Rectal smooth muscle tissue (tissue), 1 donor: ENCODE data around the gene SYT13.

Experiments used
- H3K27ac ChIP-seq: one replicate; pipeline ENCODE4 v1.7.0; 2013; ENCODE audit warnings: low read depth, low read length, inconsistent platforms
- H3K27me3 ChIP-seq: one replicate; pipeline ENCODE4 v1.7.0; 2013; ENCODE audit warnings: low read length; ENCODE audit not compliant: control insufficient read depth, insufficient read depth
- H3K36me3 ChIP-seq: one replicate; pipeline ENCODE4 v1.7.0; 2013; ENCODE audit warnings: low read length; ENCODE audit not compliant: control insufficient read depth, insufficient read depth
- H3K4me1 ChIP-seq: one replicate; pipeline ENCODE4 v1.7.0; 2013; ENCODE audit warnings: low read length; ENCODE audit not compliant: control insufficient read depth, insufficient read depth
- H3K4me3 ChIP-seq: one replicate; pipeline ENCODE4 v1.7.0; 2013; ENCODE audit warnings: low read length
- H3K9ac ChIP-seq: one replicate; pipeline ENCODE4 v1.7.0; 2013; ENCODE audit warnings: low read length

Gene SYT13

GRCh38 chr11:45282081-45282480 is 4.1 kb downstream of the SYT13 start:
- Histone ChIP-seq H3K9ac (no peak overlapping the region), H3K27ac (no peak overlapping the region), H3K36me3 (no peaks in the 10 kb centered on the region), H3K27me3 (peaks cover 18% of the 10 kb centered on the region), H3K4me3 (no peak overlapping the region), H3K4me1 (no peaks in the 10 kb centered on the region)

- Histone ChIP-seq H3K4me1 (no peaks in the 10 kb centered on the region), H3K36me3 (no peaks in the 10 kb centered on the region), H3K27ac (no peak overlapping the region), H3K9ac (no peak overlapping the region), H3K27me3 (peaks cover 9% of the 10 kb centered on the region), H3K4me3 (no peak overlapping the region)
These were observed 5.7 kb downstream of the SYT13 start for GRCh38 chr11:45280449-45280848.

GRCh38 chr11:45279645-45280044 is 6.5 kb downstream of the SYT13 start:
- Histone ChIP-seq H3K4me1 (no peaks in the 10 kb centered on the region), H3K27ac (no peak overlapping the region), H3K4me3 (no peak overlapping the region), H3K27me3 (peaks cover 4% of the 10 kb centered on the region), H3K9ac (no peak overlapping the region), H3K36me3 (no peaks in the 10 kb centered on the region)

DNA sequence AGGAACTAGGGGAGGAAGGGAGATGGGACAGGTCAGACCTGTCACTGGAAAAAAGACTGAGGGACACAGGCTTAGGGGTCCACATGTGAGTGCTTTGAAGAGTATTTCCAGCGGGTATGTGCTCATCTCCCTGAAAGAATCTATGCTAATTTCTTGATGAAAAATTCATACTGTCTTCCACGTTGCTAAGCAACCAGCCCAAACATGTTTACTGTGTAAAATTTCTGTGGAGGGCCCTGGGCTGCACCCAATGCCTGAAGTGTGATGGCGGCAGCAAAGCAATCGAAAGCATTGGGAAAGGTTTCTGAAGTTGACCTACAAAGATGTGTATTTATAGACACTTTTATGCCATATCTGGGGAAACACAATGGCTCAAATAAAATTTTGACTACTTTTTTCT is 7.4 kb downstream of the SYT13 start:
- Histone ChIP-seq H3K4me1 (no peaks in the 10 kb centered on the region), H3K27me3 (no peaks in the 10 kb centered on the region), H3K27ac (no peak overlapping the region), H3K9ac (no peak overlapping the region), H3K36me3 (no peaks in the 10 kb centered on the region), H3K4me3 (no peak overlapping the region)

- Histone ChIP-seq H3K36me3 (no peaks in the 10 kb centered on the region), H3K9ac (no peak overlapping the region), H3K4me1 (no peaks in the 10 kb centered on the region), H3K27me3 (no peaks in the 10 kb centered on the region), H3K27ac (no peak overlapping the region), H3K4me3 (no peak overlapping the region)
These were observed 10.3 kb downstream of the SYT13 start for GRCh38 chr11:45275828-45276227.

DNA sequence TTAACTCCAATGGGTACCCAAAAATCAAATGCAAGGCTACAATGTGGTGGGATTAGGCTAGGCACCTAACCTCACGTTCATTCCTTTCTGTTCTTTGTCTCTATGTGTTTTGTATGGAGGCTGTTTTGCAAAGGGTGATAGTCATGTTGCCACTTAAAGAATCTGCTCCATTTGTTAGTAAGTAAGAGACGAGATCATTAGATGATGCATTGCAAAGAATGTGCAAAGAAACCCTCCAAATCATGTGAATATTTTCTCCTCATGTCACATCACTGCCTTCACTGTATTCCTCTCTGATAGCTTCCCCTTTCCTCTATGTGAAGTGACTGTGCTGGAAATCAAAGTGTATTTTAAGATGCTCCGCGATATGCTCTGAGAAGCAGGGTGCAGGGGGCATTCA is 11.9 kb downstream of the SYT13 start:
- no peak overlapping the region for H3K27ac ChIP-seq
- no peaks in the 10 kb centered on the region for H3K4me1 ChIP-seq
- no peak overlapping the region for H3K4me3 ChIP-seq
- no peaks in the 10 kb centered on the region for H3K36me3 ChIP-seq
- no peak overlapping the region for H3K9ac ChIP-seq
- no peaks in the 10 kb centered on the region for H3K27me3 ChIP-seq

DNA sequence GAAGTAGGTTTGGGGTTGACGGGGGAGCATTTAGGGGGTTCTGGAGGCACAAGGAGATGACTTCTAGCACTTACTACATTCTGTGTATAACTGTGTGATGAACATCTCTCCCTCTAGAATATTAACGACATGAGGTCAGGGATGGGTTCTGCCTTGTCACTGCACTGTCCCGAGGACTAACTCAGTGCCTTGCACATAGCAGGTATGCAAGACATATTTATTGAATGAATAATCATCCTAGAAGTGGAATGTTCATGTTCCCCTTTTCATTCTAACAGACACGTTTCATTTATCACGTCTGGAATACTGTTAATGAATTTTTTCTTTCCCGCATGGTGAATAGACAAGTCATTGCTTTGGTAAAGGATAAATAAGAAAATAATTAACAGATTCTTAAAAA is 12.6 kb downstream of the SYT13 start:
- no peak overlapping the region for H3K27ac ChIP-seq

GRCh38 chr11:45272701-45273100 is 13.4 kb downstream of the SYT13 start:
- Histone ChIP-seq H3K4me1 (no peaks in the 10 kb centered on the region), H3K27me3 (no peaks in the 10 kb centered on the region), H3K9ac (no peak overlapping the region), H3K36me3 (no peaks in the 10 kb centered on the region), H3K27ac (no peak overlapping the region), H3K4me3 (no peak overlapping the region)

More for the DNA sequence above, 12.6 kb downstream of the SYT13 start:
- Histone ChIP-seq H3K9ac (no peak overlapping the region), H3K36me3 (no peaks in the 10 kb centered on the region), H3K4me3 (no peak overlapping the region), H3K27me3 (no peaks in the 10 kb centered on the region), H3K4me1 (no peaks in the 10 kb centered on the region)

- Histone ChIP-seq H3K27ac (no peak overlapping the region), H3K36me3 (no peaks in the 10 kb centered on the region), H3K9ac (no peak overlapping the region), H3K4me1 (no peaks in the 10 kb centered on the region), H3K4me3 (no peak overlapping the region), H3K27me3 (no peaks in the 10 kb centered on the region)
These were observed 15.0 kb downstream of the SYT13 start for GRCh38 chr11:45270946-45271716.

GRCh38 chr11:45269678-45270077 is 16.5 kb downstream of the SYT13 start:
- no peak overlapping the region for H3K4me3 ChIP-seq
- H3K36me3 ChIP-seq = no peaks in the 10 kb centered on the region
- H3K27me3 ChIP-seq = no peaks in the 10 kb centered on the region
- H3K4me1 ChIP-seq = no peaks in the 10 kb centered on the region
- H3K27ac ChIP-seq = no peak overlapping the region
- no peak overlapping the region for H3K9ac ChIP-seq

DNA sequence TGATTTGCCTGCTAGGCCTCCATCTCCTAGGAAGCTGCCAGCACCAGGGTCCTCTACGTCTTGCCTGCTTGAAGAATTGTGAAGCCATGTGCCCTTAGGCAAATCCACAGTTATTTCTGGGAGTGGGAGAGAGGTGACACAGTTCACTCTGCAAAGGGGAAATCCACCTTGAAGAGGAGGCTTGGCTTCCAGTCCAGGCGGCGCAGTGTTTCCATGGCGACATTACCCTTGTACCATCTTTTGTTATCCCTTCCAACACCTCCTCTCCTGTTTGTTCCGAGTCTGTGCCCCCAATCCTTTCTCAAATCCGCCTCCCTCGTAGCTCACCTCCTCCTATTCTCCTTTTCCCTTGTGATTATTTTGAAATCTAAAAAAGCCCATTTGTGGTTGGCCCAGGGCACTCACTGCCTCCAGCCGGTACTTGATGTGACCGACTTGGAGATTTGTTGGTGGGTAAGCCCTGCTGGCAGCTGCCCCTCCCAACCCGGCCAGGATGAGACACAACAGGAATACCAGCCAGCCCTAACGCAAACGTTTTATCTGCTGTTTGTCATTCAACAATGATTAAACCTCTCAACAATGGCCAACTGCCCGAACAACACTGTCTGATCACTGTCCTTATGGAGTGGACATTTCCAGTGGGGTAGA is 18.4 kb downstream of the SYT13 start:
- Histone ChIP-seq H3K4me3 (no peak overlapping the region), H3K27me3 (no peaks in the 10 kb centered on the region), H3K4me1 (no peaks in the 10 kb centered on the region), H3K9ac (no peak overlapping the region), H3K36me3 (no peaks in the 10 kb centered on the region), H3K27ac (no peak overlapping the region)

DNA sequence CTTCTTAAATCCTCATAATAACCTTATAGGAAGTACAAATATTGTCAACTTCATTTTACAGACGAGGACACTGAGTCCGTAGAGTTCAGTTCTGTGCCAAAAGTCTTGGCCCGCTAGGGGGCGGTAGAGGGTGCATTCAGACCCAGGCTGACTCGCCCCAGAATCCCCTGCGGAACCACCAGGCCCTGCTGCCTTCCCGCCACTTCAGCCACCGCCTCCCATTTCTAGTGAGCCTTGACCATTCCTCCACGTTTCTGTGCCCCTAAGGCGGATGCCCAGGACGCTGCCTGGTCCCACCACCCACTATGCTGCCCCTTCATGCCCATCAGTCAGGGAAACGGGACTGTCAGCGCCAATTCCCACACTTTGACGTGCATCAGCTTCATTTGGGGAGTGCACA is 19.1 kb downstream of the SYT13 start:
- no peak overlapping the region for H3K4me3 ChIP-seq
- H3K36me3 ChIP-seq = no peaks in the 10 kb centered on the region
- no peaks in the 10 kb centered on the region for H3K4me1 ChIP-seq
- H3K9ac ChIP-seq = no peak overlapping the region
- H3K27ac ChIP-seq = no peak overlapping the region
- no peaks in the 10 kb centered on the region for H3K27me3 ChIP-seq

- H3K4me1 ChIP-seq = no peaks in the 10 kb centered on the region
- H3K4me3 ChIP-seq = no peak overlapping the region
- H3K27me3 ChIP-seq = no peaks in the 10 kb centered on the region
- H3K9ac ChIP-seq = no peak overlapping the region
- H3K36me3 ChIP-seq = no peaks in the 10 kb centered on the region
- no peak overlapping the region for H3K27ac ChIP-seq
These were observed 19.5 kb downstream of the SYT13 start for GRCh38 chr11:45266676-45267020.
